ENCODE results near the gene ST7.

ST7 gene

GRCh38 chr7:117247809-117248208 is 294.5 kb downstream of the ST7 start:
- DNase-seq: peak; percentile 32

- no peak for DNase-seq
These were observed 295.5 kb downstream of the ST7 start for GRCh38 chr7:117248829-117249228.

GRCh38 chr7:117249696-117250095 is 296.4 kb downstream of the ST7 start:
- DNase-seq: no peak

- no peak for DNase-seq
These were observed 296.9 kb downstream of the ST7 start for GRCh38 chr7:117250245-117250644.

- DNase-seq: peak; percentile 58
These were observed 297.5 kb downstream of the ST7 start for GRCh38 chr7:117250801-117251200.

GRCh38 chr7:117251687-117252086 is 298.4 kb downstream of the ST7 start:
- peak; percentile 95 for DNase-seq

- peak; percentile 91 for DNase-seq
These were observed 306.3 kb downstream of the ST7 start for GRCh38 chr7:117259615-117260014.

- no peak for DNase-seq
These were observed 309.2 kb downstream of the ST7 start for GRCh38 chr7:117262546-117262945.

- no peak for DNase-seq
These were observed 311.4 kb downstream of the ST7 start for GRCh38 chr7:117264716-117265115.

- peak; percentile 95 for DNase-seq
These were observed 316.1 kb downstream of the ST7 start for GRCh38 chr7:117269417-117269816.

- DNase-seq: peak; percentile 85
These were observed 316.6 kb downstream of the ST7 start for GRCh38 chr7:117269886-117270285.

- no peak for DNase-seq
These were observed 317.1 kb downstream of the ST7 start for GRCh38 chr7:117270371-117270770.

GRCh38 chr7:117271566-117271965 is 318.3 kb downstream of the ST7 start:
- DNase-seq: no peak

- DNase-seq: no peak
These were observed 318.9 kb downstream of the ST7 start for GRCh38 chr7:117272017-117272759.

- DNase-seq: no peak
These were observed 320.0 kb downstream of the ST7 start for GRCh38 chr7:117273325-117273724.

GRCh38 chr7:117273814-117274225 is 320.5 kb downstream of the ST7 start:
- no peak for DNase-seq

GRCh38 chr7:117274951-117275350 is 321.6 kb downstream of the ST7 start:
- no peak for DNase-seq

- no peak for DNase-seq
These were observed 324.3 kb downstream of the ST7 start for GRCh38 chr7:117277576-117277975.

GRCh38 chr7:117278040-117278439 is 324.7 kb downstream of the ST7 start:
- no peak for DNase-seq

- DNase-seq: no peak
These were observed 325.9 kb downstream of the ST7 start for GRCh38 chr7:117279203-117279602.
